Upper lobe of left lung (tissue), 6 donors: ENCODE measurements around the gene THEM5. TPM values are rescaled to one million over a fixed set of nuclear protein-coding genes. Genes with fewer than 3 reads are reported as not detected.
A peak's percentile ranks its signal among the peaks of the same experiment; 100 is the strongest.

Experiments used
- ATAC-seq, 2 donors: fragments of 200-7000 bp; cut with Tn5 transposase; one replicate each; pipeline ENCODE4 v1.9.1; 2022; ENCODE audit warnings: mild to moderate bottlenecking in 2 of 2, moderate library complexity in 2 of 2; ENCODE audit not compliant: low FRiP score in 2 of 2
- DNase-seq, 2 donors: peaks; one replicate each; pipeline ENCODE4 v3.0.0-alpha.2; 2019 to 2020
- H3K27ac ChIP-seq, 4 donors: fragments of 200-600 bp; sonication (generic); one replicate each; pipeline ENCODE4 v1.5.1; 2016 to 2019
- H3K27me3 ChIP-seq, 4 donors: fragments of 200-600 bp; sonication (generic); one replicate each; pipeline ENCODE4 v1.5.1; 2017 to 2019
- H3K36me3 ChIP-seq, 4 donors: fragments of 200-600 bp; sonication (generic); one replicate each; pipeline ENCODE4 v1.5.1; 2016 to 2019
- H3K4me1 ChIP-seq, 4 donors: fragments of 200-600 bp; sonication (generic); one replicate each; pipeline ENCODE4 v1.5.1; 2018 to 2019
- H3K4me3 ChIP-seq, 4 donors: fragments of 200-600 bp; sonication (generic); one replicate each; pipeline ENCODE4 v1.5.1; 2017 to 2019; ENCODE audit warnings: mild to moderate bottlenecking in 2 of 4, moderate library complexity in 1 of 4
- H3K9me3 ChIP-seq, 4 donors: fragments of 200-600 bp; sonication (generic); one replicate each; pipeline ENCODE4 v1.5.1; 2018 to 2019
- EP300 ChIP-seq, 4 donors: sonication (generic); formaldehyde crosslinking; IDR thresholded peaks; one replicate each; pipeline ENCODE4 v1.5.1; 2017; ENCODE audit warnings: antibody characterized with exemption in 4 of 4, control low read depth in 2 of 4
- POLR2A ChIP-seq, 4 donors: fragments of 450-650 bp; IDR thresholded peaks; one replicate each; pipeline ENCODE4 v1.5.1; 2016 to 2017; ENCODE audit warnings: antibody characterized with exemption in 4 of 4, mild to moderate bottlenecking in 2 of 4
- POLR2AphosphoS5 ChIP-seq, 2 donors: sonication (generic); formaldehyde crosslinking; IDR thresholded peaks; one replicate each; pipeline ENCODE4 v1.5.1; 2017; ENCODE audit warnings: antibody characterized with exemption in 2 of 2
- WGBS, 2 donors: methylation state at CpG; one replicate each; pipeline ENCODE4 v1.1.5; 2017 to 2018; 5-methylcytosine and 5-hydroxymethylcytosine counted together
- total RNA-seq, 6 donors: library from RNA; depleted of rRNA in 4 of 6; stranded (reverse); fragments of >200 nt in 4 of 6; gene quantifications; one replicate each; pipeline versions ENCODE4 v1.1.0 to v1.2.1, GENCODE V29; 2016 to 2021
- TF ChIP-seq, protein P1 (sequence below), 6 experiments: fragments of 450-650 bp in 4 of 6; fragments of 200-600 bp in 2 of 6; sonication (generic) in 2 of 6; IDR thresholded peaks; one replicate each; pipeline ENCODE4 v1.5.1; 2016 to 2019; ENCODE audit warnings: antibody characterized with exemption in 6 of 6
- donor health status: DM: no; HTN: no; CAD: no; lungs with moderate emphysema.
- donor health status: DM: no; HTN: yes; CAD: no; lungs with severe emphysema.

The THEM5 gene
- total RNA-seq, 6 donors from 2014 or later: not detected

DNA sequence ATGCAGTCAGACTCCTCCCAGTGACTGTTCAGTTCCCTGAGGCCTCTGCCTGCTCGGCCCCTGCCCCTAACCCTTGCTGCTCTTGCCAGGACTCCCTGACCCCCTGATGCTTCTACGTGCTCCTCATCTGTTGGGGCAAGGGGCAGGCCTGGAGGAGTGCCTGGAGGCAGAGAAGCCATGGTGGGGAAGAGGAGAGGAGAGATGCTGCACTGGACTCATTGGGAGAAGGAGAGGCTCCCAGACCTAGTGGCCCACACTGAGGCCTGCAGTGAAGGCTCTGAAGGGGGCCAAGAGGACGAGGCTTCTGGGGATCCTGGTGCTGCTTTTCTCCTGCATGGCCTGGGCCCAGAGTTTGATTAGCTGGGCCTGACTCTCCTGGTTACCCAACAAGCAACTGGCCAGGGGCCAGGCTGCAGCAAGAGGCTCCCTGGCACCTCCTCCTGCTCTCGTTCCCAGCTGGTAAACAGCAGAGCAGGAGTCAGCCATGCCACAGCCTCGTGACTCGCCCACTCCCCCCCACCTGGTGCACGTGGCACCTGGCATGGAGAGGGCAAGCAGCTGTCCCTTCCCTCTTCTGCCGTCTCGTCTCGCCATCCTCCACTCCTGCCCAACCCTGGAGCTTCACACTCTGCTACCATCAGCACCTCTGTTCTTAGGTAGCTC is 21.1 kb downstream of the THEM5 start:
- ATAC-seq (peak; percentile 23 to 80), DNase-seq (peak; percentile 92 to 93)
- Histone ChIP-seq H3K36me3 (no peaks in the 10 kb centered on the region), H3K4me3 (no peak overlapping the region), H3K4me1 (peaks cover 24 to 53% (median 38%) of the 10 kb centered on the region in 4 donors), H3K27me3 (no peaks in the 10 kb centered on the region), H3K27ac (peak overlapping the region in 2 of 4 donors; percentile 60 to 84), H3K9me3 (no peaks in the 10 kb centered on the region)
- 56 to 60% methylated on average over 9 to 10 of the region's 10 CpGs for WGBS, 2 donors
- TF ChIP-seq EP300 (IDR thresholded peaks at IDR 0.05) (peak in 1 of 4 donors; percentile 86), POLR2A (IDR thresholded peaks at IDR 0.05) (peak in 1 of 4 donors; percentile 12), POLR2AphosphoS5 (IDR thresholded peaks at IDR 0.05) (peak; percentile 52 to 72)
- TF ChIP-seq, protein P1, sequence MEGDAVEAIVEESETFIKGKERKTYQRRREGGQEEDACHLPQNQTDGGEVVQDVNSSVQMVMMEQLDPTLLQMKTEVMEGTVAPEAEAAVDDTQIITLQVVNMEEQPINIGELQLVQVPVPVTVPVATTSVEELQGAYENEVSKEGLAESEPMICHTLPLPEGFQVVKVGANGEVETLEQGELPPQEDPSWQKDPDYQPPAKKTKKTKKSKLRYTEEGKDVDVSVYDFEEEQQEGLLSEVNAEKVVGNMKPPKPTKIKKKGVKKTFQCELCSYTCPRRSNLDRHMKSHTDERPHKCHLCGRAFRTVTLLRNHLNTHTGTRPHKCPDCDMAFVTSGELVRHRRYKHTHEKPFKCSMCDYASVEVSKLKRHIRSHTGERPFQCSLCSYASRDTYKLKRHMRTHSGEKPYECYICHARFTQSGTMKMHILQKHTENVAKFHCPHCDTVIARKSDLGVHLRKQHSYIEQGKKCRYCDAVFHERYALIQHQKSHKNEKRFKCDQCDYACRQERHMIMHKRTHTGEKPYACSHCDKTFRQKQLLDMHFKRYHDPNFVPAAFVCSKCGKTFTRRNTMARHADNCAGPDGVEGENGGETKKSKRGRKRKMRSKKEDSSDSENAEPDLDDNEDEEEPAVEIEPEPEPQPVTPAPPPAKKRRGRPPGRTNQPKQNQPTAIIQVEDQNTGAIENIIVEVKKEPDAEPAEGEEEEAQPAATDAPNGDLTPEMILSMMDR (IDR thresholded peaks at IDR 0.05): no peak

DNA sequence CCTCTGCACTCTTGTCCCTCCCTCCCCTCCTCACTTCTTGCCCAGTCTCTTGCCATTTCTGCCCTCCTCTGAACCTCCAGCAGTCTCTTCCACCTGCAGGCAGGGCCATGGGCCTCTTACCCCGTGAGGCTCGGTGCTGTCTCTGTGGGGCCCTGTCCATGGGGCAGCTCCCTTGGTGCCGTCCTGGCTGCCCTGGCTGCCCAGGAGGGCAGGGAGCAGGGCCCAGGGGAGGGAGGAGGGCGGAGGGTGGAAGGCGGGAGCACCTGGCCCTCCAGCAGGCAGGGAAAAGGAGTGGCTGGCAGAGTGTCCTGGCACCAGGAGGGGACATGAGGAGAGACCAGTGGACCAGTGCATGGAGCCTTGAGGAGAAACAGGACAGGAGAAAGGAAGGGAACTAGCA is 21.9 kb downstream of the THEM5 start, which contains the start of gene RORC:
Gene RORC (minus strand): TSS at position 198 of the 400 bp plus-strand sequence. CDS start 38 bp downstream, at position 160.
- 62 to 68% methylated on average over 5 of the region's 5 CpGs for WGBS, 2 donors
- ATAC-seq (peak; percentile 61 to 90), DNase-seq (peak; percentile 79)
- Histone ChIP-seq H3K4me1 (peaks cover 24 to 49% (median 34%) of the 10 kb centered on the region in 4 donors), H3K36me3 (no peaks in the 10 kb centered on the region), H3K27me3 (no peaks in the 10 kb centered on the region), H3K27ac (peak within 1 kb of the TSS; percentile 38 to 84 (median 61)), H3K9me3 (no peaks in the 10 kb centered on the region), H3K4me3 (peak within 1 kb of the TSS; percentile 30 to 52 (median 46))
- TF ChIP-seq POLR2A (IDR thresholded peaks at IDR 0.05) (peak in 2 of 4 donors; percentile 53 to 73), POLR2AphosphoS5 (IDR thresholded peaks at IDR 0.05) (peak in 1 of 2 donors; percentile 66), EP300 (IDR thresholded peaks at IDR 0.05) (no peak)
- TF ChIP-seq, protein P1 (IDR thresholded peaks at IDR 0.05): no peak

- H3K36me3 ChIP-seq: no peaks in the 10 kb centered on the region
- ATAC-seq: no peak
- peaks cover 24 to 49% (median 34%) of the 10 kb centered on the region in 4 donors for H3K4me1 ChIP-seq
- DNase-seq: no peak
- no peaks in the 10 kb centered on the region for H3K9me3 ChIP-seq
- peak overlapping the region; percentile 30 to 52 (median 46) for H3K4me3 ChIP-seq
- 47 to 56% methylated on average over 3 to 4 of the region's 4 CpGs for WGBS, 2 donors
- TF ChIP-seq, protein P1 (IDR thresholded peaks at IDR 0.05): no peak
- TF ChIP-seq POLR2AphosphoS5 (IDR thresholded peaks at IDR 0.05) (no peak), POLR2A (IDR thresholded peaks at IDR 0.05) (no peak)
- H3K27ac ChIP-seq: peak overlapping the region; percentile 38 to 84 (median 61)
- H3K27me3 ChIP-seq: no peaks in the 10 kb centered on the region
These were observed 22.3 kb downstream of the THEM5 start for GRCh38 chr1:151831256-151831591.

- ATAC-seq: no peak
- Histone ChIP-seq H3K4me1 (peaks cover 24 to 49% (median 34%) of the 10 kb centered on the region in 4 donors), H3K9me3 (no peaks in the 10 kb centered on the region), H3K27ac (peak overlapping the region in 1 of 4 donors; percentile 36), H3K36me3 (no peaks in the 10 kb centered on the region), H3K4me3 (peak overlapping the region in 1 of 4 donors; percentile 52), H3K27me3 (no peaks in the 10 kb centered on the region)
- TF ChIP-seq POLR2AphosphoS5 (IDR thresholded peaks at IDR 0.05) (no peak), POLR2A (IDR thresholded peaks at IDR 0.05) (no peak), EP300 (IDR thresholded peaks at IDR 0.05) (no peak)
- TF ChIP-seq, protein P1 (IDR thresholded peaks at IDR 0.05): no peak
- 20 to 32% methylated on average over 1 to 6 of the region's 6 CpGs for WGBS, 2 donors
- no peak for DNase-seq
These were observed 23.5 kb downstream of the THEM5 start for GRCh38 chr1:151830055-151830454.
